Calu3 (cell line): ENCODE results near the gene RERE. TPM values are rescaled to one million over a fixed set of nuclear protein-coding genes. Genes with fewer than 3 reads are reported as not detected.

Experiments
- BruUV-seq: library from RNA; stranded (reverse); fragments of 400-500 nt; replicated peaks from 2 replicates; lab custom pipeline; 2021; lab: Mats Ljungman, UMichigan
- CTCF ChIA-PET: fragments of 300-600 bp; sonication (Branson Sonifier 250); formaldehyde crosslinking; loops from one replicate; lab custom pipeline; 2022; ENCODE audit warnings: antibody characterized with exemption; lab: Charles Lee
- DNase-seq: peaks from one replicate; pipeline ENCODE4 v3.0.0; 2022
- H3K27ac Mint-ChIP-seq: one replicate; pipeline ENCODE4 v1.8.0; 2022; ENCODE audit warnings: mixed read lengths; ENCODE audit not compliant: unreplicated experiment
- H3K27me3 Mint-ChIP-seq: one replicate; pipeline ENCODE4 v1.8.0; 2022; ENCODE audit warnings: mixed read lengths; ENCODE audit not compliant: unreplicated experiment
- H3K36me3 Mint-ChIP-seq: one replicate; pipeline ENCODE4 v1.8.0; 2022; ENCODE audit warnings: mild to moderate bottlenecking, moderate library complexity, mixed read lengths; ENCODE audit not compliant: insufficient read depth, unreplicated experiment
- H3K4me1 Mint-ChIP-seq: one replicate; pipeline ENCODE4 v1.8.0; 2022; ENCODE audit warnings: mild to moderate bottlenecking, low read depth, mixed read lengths; ENCODE audit not compliant: unreplicated experiment
- H3K4me3 Mint-ChIP-seq: one replicate; pipeline ENCODE4 v1.8.0; 2022; ENCODE audit warnings: mild to moderate bottlenecking, low read depth, moderate library complexity, mixed read lengths; ENCODE audit not compliant: unreplicated experiment
- H3K9me3 Mint-ChIP-seq: one replicate; pipeline ENCODE4 v1.8.0; 2022; ENCODE audit warnings: low read depth, mixed read lengths; ENCODE audit not compliant: unreplicated experiment
- intact Hi-C: fragments of 100-400 bp; cut with micrococcal nuclease; formaldehyde crosslinking; loops from one replicate; pipeline ENCODE4 v1.10.0; 2022; ENCODE audit not compliant: unreplicated experiment
- total RNA-seq: library from RNA; stranded (reverse); gene quantifications from 2 replicates; pipeline ENCODE4 v1.2.3, GENCODE V29; 2022
- TF ChIP-seq, protein P1 (sequence below): fragments of 200-600 bp; IDR thresholded peaks from one replicate; pipeline ENCODE4 v1.8.0; 2022; ENCODE audit warnings: antibody characterized with exemption; ENCODE audit not compliant: unreplicated experiment

Gene RERE
- total RNA-seq, 1 experiment from 2014 or later = 45.9 TPM

DNA sequence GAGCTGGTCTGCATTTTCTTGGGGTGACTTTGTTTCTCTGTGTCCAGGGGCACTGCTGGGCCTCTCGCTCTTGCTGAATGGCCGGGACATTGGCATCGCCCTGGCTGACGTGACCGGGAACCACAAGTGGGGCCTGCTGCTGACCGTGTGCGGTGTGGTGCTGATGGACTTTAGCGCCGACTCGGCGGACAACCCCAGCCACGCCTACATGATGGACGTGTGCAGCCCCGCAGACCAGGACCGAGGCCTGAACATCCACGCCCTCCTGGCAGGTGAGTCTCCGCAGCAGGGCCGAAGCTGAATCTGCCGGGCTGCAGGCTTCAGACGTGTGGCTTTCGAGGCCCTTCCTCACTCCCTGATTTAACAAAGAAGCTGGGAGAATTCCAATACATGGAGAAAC lies 491.7 kb downstream of the RERE start:
- H3K27ac Mint-ChIP-seq = no peak overlapping the region
- no TSS peak for BruUV-seq
- no peak for DNase-seq
- no peaks in the 10 kb centered on the region for H3K4me1 Mint-ChIP-seq
- no peaks in the 10 kb centered on the region for H3K36me3 Mint-ChIP-seq
- CTCF ChIA-PET = no interaction called here
- no peaks in the 10 kb centered on the region for H3K27me3 Mint-ChIP-seq
- H3K9me3 Mint-ChIP-seq = no peaks in the 10 kb centered on the region
- intact Hi-C loops = no loop called here
- H3K4me3 Mint-ChIP-seq = no peak overlapping the region
- TF ChIP-seq, protein P1, sequence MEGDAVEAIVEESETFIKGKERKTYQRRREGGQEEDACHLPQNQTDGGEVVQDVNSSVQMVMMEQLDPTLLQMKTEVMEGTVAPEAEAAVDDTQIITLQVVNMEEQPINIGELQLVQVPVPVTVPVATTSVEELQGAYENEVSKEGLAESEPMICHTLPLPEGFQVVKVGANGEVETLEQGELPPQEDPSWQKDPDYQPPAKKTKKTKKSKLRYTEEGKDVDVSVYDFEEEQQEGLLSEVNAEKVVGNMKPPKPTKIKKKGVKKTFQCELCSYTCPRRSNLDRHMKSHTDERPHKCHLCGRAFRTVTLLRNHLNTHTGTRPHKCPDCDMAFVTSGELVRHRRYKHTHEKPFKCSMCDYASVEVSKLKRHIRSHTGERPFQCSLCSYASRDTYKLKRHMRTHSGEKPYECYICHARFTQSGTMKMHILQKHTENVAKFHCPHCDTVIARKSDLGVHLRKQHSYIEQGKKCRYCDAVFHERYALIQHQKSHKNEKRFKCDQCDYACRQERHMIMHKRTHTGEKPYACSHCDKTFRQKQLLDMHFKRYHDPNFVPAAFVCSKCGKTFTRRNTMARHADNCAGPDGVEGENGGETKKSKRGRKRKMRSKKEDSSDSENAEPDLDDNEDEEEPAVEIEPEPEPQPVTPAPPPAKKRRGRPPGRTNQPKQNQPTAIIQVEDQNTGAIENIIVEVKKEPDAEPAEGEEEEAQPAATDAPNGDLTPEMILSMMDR = no peak

DNA sequence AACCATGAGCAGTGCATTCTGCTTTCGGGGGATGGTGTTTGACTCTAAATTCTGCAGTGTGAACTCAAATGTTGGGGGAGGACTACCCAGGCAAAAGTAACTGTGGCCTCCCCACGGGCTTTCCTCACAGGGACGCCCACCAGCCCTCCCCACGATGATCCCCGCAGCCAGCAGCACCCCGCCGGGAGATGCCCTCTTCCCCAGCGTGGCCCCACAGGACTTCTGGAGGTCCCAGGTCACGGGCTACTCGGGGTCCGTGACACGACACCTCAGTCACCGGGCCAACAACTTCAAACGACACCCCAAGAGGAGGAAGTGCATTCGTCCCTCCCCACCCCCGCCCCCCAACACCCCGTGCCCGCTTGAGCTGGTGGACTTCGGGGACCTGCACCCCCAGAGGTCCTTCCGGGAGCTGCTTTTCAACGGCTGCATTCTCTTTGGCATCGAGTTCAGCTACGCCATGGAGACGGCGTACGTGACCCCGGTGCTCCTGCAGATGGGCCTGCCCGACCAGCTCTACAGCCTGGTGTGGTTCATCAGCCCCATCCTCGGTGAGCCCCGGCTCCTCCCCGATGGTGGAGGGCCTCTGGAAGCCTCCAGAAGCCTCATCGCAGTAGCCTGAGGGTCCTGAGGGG lies 493.1 kb downstream of the RERE start:
- no peak for DNase-seq
- no peaks in the 10 kb centered on the region for H3K9me3 Mint-ChIP-seq
- BruUV-seq = no TSS peak
- no peaks in the 10 kb centered on the region for H3K27me3 Mint-ChIP-seq
- TF ChIP-seq, protein P1 = no peak
- intact Hi-C loops = no loop called here
- no peak overlapping the region for H3K27ac Mint-ChIP-seq
- no peak overlapping the region for H3K4me3 Mint-ChIP-seq
- no peaks in the 10 kb centered on the region for H3K36me3 Mint-ChIP-seq
- no peaks in the 10 kb centered on the region for H3K4me1 Mint-ChIP-seq
- CTCF ChIA-PET = no interaction called here

DNA sequence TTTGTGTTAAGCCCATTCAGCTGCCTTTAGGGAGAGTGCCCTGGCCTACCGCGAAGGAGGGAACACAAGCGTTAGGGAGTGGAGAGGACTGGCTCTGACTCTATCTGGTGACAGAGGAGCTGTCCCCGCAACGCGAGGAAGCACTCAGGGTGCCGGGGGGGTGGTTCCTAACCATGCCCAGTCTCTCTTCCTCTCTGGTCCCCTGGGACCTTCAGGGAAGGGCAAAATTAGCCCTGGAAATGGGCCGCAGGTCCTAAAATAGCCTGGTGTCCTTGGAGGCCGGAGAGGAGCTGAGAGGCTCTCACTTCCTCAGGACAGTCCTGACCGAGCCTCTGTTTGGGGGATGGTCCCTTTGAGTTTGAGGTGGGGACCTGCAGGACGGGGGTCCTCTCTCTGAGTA lies 493.7 kb downstream of the RERE start:
- TF ChIP-seq, protein P1 = no peak

DNA sequence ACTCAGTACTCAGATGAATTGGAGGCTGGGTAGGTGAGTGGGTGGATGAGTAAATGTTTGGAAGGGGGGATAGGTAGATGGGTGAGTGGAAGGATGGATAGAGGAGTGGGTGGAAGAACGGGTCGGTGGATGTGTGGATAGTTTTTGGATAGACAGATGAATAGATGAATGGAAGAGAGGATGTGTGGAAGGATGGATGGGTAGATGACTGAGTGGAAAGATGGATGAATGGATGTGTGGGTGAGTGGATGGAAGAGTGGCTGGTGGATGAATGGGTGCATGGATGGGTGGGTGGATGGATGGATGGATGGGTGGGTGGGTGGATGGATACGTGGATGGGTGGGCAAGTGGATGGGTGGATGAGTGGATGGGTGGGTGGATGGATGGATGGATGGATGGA lies 495.8 kb downstream of the RERE start:
- CTCF ChIA-PET = no interaction called here
- no peak overlapping the region for H3K27ac Mint-ChIP-seq
- TF ChIP-seq, protein P1 = no peak
- BruUV-seq = no TSS peak
- no peak overlapping the region for H3K4me3 Mint-ChIP-seq
- no peaks in the 10 kb centered on the region for H3K9me3 Mint-ChIP-seq
- peaks cover 3% of the 10 kb centered on the region for H3K4me1 Mint-ChIP-seq
- H3K36me3 Mint-ChIP-seq = peaks cover 11% of the 10 kb centered on the region
- DNase-seq = no peak
- intact Hi-C loops = no loop called here
- H3K27me3 Mint-ChIP-seq = no peaks in the 10 kb centered on the region

More for the DNA sequence above, 493.7 kb downstream of the RERE start:
- H3K4me1 Mint-ChIP-seq = no peaks in the 10 kb centered on the region
- BruUV-seq = no TSS peak
- H3K9me3 Mint-ChIP-seq = no peaks in the 10 kb centered on the region
- no peaks in the 10 kb centered on the region for H3K27me3 Mint-ChIP-seq
- no peak overlapping the region for H3K27ac Mint-ChIP-seq
- H3K4me3 Mint-ChIP-seq = no peak overlapping the region
- no peaks in the 10 kb centered on the region for H3K36me3 Mint-ChIP-seq
- CTCF ChIA-PET = no interaction called here
- intact Hi-C loops = no loop called here
- DNase-seq = no peak
